NCI-H2029 (cell line): ENCODE results near the gene ADGRL4.
"Not testable (repeated sequence)": the region's sequence is repeated elsewhere in the genome, so short reads cannot be mapped to it uniquely, and the experiment has no call there.

Experiments
- DNase-seq: peaks from one replicate; lab custom pipeline; 2025; lab: John Stamatoyannopoulos, UW

ADGRL4 gene

GRCh38 chr1:78916986-78917385 lies 89.5 kb downstream of the ADGRL4 start:
- no peak for DNase-seq

DNA sequence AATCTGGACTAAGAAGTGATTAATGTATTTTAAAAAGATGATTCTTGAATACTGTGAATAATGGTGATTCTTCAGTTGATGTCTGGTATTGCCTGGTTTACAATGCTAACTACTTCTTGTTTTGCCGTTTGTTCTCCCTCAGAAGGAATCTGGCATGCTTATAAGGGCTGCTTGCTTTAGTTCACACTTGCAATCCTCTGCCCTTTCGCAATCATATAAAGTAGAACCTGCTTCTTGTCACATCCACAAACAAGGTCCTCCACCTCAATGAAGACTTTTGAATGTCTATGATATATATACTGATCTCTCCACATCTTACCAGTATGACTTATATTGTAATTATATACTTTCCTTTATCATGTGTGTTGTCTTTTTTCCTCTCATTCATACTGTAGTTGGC lies 92.6 kb downstream of the ADGRL4 start:
- no peak for DNase-seq

- DNase-seq = no peak
Measured at GRCh38 chr1:78911956-78912880, 94.3 kb downstream of the ADGRL4 start.

DNA sequence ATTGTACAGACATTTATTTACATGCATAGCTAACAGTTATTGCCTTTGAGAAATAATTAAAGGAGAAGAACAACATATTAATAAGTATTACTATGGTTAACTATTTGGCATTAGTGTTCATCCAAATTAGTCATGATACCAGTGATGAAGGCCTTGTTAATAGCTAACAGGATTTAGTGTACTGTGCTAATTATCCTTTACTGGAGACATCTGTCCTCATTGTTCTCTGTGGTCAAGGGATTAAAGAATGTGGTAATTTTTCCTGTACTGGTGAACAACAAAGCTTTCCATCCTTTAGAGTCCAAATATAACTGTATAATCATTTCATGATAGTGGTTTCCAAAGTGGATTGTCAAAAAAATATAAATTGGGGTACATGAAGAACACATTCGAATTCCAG lies 103.9 kb downstream of the ADGRL4 start:
- DNase-seq = no peak

- DNase-seq = no peak
Measured at GRCh38 chr1:78894811-78895210, 111.7 kb downstream of the ADGRL4 start.

DNA sequence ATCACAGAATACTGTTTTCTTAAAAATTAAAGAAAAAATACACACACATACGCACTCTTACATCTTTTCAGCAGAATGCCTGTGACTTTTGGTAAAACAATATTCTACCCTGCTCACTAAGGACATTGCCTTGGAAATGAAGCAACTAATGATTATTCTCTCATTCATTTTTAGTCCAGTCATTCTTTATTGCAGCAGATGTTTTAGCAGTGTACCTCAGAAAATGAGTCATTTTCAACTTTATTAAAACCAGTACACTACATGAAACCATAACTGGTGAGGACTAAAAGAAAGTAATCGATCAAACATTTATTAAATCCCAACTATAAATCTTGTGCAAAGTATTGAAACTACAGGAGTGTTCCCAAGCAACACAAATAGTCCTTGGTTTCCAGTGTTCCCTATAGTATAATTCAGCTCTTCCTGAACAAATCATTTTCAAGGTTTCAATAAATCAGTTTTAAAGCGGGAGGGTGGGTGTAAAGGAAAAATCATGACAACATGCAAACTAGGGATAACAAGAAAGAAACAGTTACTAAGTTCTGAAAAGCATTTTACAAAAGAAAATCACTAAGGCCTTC lies 114.2 kb downstream of the ADGRL4 start:
- no peak for DNase-seq

GRCh38 chr1:78887458-78887857 lies 119.1 kb downstream of the ADGRL4 start:
- no peak for DNase-seq

DNA sequence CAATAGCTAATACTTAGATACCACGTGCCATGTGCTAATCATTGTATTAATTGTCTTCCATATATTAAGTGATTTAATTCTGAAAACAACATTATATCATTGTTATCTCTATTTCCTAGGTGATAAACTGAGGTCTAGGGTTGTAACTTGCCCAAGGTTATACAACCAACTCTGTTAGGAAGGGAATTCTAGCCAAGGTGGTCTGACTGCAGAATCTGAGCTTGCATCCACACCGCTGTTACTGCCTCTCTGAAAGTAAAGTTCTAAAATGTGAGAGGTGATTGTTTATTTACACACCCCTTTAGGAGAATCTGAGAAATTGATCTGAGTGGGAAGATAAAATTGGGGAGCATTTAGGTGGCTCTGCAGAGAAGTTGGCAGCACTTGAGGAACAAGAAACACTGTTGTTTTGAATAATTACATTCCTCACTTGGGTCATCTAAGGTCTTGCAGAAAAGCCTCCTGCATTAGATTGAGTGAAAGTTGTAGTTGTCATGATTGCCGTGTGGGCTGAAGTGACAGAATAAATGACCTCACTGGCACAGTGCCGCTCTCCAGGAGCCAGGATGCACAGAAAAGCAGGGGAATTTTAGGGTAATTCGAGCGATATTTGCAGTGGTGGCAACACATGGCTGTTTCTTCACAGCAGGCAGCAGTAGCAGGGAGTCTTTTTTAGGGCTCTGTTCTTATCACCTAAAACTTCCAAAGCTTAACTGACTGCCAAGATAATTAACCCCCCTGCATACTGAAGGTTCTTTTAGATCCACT lies 121.7 kb downstream of the ADGRL4 start:
- no peak for DNase-seq

DNA sequence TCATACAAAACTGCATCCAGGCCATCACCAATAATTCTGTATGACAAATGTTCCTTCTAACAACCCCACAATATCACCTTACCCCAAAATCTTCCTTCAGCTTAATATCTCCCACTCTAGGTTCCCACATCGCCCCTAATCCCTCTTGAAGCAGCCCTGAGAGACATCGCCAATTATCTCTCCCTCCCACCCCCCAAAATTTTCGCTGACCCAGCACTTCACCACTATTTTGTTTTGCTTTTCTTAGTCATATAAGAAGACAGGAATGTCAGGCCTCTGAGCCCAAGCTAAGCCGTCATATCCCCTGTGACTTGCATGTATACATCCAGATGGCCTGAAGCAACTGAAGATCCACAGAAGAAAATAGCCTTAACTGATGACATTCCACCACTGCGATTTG lies 126.3 kb downstream of the ADGRL4 start:
- DNase-seq = no peak

DNA sequence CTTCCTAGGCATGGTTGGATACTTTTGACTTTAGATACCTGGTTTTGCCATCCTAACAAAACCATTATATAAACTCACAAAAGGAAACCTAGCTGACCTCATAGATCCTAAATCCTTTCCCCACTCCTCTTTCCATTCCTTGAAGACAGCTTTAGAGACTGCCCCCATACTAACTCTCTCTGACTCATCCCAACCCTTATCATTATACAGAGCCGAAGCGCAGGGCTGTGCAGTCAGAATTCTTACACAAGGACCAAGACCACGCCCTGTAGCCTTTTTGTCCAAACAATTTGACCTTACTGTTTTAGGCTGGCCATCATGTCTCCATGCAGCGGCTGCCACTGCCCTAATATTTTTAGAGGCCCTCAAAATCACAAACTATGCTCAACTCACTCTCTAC lies 130.5 kb downstream of the ADGRL4 start:
- DNase-seq = not testable (repeated sequence)

DNA sequence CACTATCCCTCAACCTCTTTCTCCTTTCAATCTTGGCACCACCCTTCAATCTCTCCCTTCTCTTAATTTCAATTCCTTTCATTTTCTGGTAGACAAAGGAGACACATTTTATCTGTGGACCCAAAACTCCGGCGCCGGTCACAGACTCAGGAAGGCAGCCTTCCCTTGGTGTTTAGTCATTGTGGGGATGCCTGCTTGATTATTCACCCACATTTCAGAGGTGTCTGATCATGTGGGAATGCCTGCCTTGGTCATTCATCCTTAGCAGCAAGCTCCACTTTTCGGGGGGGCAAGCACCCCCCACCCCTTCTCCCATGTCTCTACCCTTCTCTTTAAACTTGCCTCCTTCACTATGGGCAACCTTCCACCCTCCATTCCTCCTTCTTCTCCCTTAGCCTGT lies 133.7 kb downstream of the ADGRL4 start:
- not testable (repeated sequence) for DNase-seq

DNA sequence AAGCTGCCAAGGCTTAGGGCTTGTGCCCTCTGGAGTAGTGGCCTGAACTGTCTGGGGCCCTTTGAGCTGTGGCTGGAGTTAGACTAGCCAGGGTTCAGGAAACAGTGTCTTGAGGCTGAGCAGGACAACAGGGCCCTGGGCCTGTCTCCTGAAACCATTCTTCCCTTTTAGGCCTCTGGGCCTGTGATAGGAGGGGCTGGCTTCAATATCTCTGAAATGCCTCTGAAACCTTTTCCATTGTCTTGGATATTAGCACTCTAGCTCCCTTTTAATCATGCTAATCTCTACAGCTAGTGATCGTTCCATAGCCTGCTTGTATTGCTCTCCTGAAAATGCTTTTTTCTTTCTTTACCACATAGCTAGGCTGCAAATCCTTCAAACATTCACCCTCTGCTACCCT lies 135.3 kb downstream of the ADGRL4 start:
- DNase-seq = no peak

- DNase-seq = no peak
Measured at GRCh38 chr1:78869136-78869535, 137.4 kb downstream of the ADGRL4 start.

DNA sequence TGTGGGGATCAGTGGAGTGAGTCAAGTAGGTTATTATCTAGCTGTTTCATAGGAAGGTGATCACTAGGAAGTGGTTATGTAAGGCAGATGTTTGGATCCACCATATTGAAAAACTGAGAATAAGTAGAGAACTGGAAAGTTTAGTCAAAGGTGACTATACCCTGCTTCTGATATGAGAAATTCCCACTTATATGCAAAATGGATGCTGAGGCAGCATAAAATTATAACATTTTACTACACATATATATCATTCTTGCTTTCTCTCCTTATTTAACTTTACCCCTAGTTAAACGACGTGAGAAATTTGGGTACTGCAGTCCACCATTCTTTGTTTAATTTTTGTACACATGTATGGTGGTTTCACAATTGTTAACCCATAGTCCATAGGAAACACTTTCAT lies 142.4 kb downstream of the ADGRL4 start:
- no peak for DNase-seq

DNA sequence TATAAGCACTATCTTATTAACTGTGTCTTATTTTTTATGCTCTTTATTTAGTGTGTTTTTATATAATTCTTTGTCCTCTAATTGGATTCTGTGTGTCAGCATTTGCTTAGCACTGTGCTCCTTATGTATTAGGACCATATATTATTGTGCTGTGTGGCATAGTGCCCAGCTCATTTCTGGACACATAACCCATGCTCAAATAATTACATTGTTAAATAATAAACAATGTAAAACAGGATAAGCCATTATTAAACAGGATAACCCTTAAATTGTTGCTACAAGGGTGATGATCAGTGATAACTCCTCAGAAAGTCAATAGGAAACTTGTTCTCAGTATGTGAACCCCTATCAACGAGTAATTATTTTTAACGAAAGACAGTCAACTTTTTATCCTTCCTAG lies 150.4 kb downstream of the ADGRL4 start:
- no peak for DNase-seq

DNA sequence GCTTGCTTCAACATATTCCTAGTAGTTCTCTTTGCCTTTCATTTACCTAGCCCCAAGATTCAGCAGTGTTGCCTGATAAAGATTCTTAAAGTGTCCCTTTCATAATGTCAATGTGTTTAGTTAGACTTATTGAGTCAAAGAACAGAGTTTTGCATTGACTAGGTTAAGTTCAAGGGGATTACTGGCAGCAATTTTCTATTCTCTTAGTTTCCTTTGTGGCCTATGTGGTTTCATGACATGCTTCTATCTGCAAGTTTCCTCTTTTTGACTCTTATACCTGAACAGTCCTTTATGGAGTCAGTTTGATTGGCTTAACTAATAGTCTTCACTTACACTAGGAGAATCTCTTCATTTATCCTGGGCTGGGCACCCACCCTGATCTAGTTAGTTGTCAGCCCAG lies 151.3 kb downstream of the ADGRL4 start:
- DNase-seq = no peak

DNA sequence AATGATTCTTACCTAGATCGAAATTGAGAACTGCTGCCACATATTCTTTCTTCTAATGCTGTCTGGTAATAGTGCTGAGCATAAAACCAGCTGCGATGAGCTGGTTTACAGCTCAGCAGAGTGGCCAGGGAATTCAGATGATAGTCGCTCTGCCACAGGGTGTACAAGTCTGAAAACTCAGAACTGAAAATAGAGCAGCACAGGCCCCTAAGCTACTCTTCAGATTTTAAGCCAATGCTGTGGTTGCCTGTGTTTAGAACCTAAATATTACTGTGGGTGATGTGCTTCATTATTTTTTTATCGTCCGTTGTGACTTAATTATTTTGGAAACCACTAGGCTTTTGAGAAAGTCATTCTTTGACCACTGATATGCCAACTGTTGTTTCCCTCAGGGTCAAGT lies 152.0 kb downstream of the ADGRL4 start:
- no peak for DNase-seq

- no peak for DNase-seq
Measured at GRCh38 chr1:78843546-78843945, 163.0 kb downstream of the ADGRL4 start.

- no peak for DNase-seq
Measured at GRCh38 chr1:78843111-78843510, 163.4 kb downstream of the ADGRL4 start.

- no peak for DNase-seq
Measured at GRCh38 chr1:78840453-78841271, 165.9 kb downstream of the ADGRL4 start.
